Measurements from ENCODE around the gene PDS5A.

- TF ChIP-seq CTCF (IDR thresholded peaks at IDR 0.05; ENCODE audit: insufficient read depth, low read length) (no peak), REST (IDR thresholded peaks at IDR 0.05; ENCODE audit: insufficient replicate concordance, low read depth) (no peak)
Measured at GRCh38 chr4:39941682-39942217, 36.0 kb downstream of the PDS5A start.

Data from HL-60 (cell line).